ENCODE results near the gene MMD2.

Gene MMD2

DNA sequence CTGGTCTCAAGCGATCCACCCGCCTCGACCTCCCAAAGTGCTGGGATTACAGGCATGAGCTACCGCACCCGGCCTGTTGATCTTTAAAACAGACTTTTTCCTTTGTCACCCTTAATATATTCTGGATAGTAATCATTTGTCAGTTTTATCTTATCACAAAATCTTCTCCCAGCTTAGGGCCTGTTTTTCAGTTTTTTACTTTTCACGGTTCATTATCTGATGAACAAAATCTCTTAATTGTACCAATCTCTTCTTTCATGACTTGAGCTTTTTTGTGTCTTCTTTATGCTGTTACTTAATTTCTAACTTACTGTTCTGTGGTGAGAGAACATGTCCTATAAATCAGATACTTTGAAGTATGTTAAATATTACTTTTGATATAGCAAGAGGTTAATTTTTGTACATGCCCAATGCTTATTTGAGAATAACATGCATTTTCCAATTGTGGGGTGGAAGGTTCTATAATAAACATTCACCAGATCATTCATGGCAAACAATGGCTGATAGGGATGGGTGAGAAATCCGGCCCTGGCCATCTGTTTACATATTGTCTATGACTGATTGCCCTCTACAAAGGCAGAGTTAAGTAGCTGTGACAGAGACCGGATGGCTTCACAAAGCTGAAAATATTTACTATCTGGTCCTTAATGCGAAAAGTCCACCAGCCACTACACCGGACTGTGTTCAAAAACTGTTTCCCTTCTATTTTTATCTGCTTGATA lies 102.5 kb downstream of the MMD2 start:
- H3K27me3 Mint-ChIP-seq, result peaks cover 29% of the 10 kb centered on the region
- no peak overlapping the region for H3K4me3 Mint-ChIP-seq
- H3K27ac Mint-ChIP-seq, result no peak overlapping the region
- no peaks in the 10 kb centered on the region for H3K36me3 Mint-ChIP-seq (ENCODE audit: low read depth)
- intact Hi-C loops (cut with micrococcal nuclease), result no loop called here
- H3K4me1 Mint-ChIP-seq (ENCODE audit: low read depth), result peaks cover 7% of the 10 kb centered on the region
- peaks cover 4% of the 10 kb centered on the region for H3K9me3 Mint-ChIP-seq
